ENCODE data around the gene RYR2. TPM values are rescaled to one million over a fixed set of nuclear protein-coding genes. Genes with fewer than 3 reads are reported as not detected.
A peak's percentile ranks its signal among the peaks of the same experiment; 100 is the strongest.

RYR2 gene
- total and polyA plus RNA-seq, 4 donors = 0.43 to 11.6 (median 2.0) TPM

DNA sequence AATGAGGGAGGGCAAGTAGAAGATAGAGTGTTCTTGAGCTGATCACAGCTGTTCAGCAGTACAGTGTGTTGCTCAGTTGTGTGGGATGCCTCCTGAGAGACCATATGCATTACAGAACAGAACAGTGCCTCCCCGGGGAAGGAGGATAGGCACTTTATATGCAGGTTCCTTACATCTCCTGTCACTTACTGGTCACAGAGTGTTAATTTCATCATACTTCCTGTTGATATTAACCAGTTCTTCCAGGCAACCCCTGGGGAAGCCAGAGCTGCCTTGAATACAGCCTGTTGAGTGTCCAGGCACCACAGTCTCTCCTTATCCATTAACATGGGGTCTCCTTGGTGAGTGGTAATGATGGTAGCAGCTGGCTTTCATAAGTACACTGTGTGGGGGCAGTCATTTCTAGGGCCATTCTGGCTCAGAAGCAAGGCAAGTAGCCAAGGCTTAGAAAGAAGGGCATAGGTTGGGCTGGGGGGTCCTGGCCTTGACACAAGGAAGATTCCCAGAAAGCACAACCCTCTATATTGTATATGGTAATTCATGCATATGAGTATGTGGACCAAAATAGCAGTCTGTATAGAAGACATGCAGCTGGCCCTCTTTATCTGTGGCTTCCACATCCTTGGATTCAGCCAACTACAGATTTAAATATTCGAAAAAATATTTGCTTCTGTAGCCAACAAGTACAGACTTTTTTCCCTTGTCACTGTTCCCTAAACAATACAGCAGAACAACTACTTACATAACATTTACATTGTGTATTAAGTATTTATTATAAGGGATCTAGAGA lies 706.4 kb downstream of the RYR2 start:
- no peak overlapping the region for H3K4me3 ChIP-seq
- H3K27me3 ChIP-seq (ENCODE audit: control insufficient read depth in 3 of 3, insufficient read depth in 3 of 3, low read length in 2 of 3) = no peaks in the 10 kb centered on the region
- ATAC-seq (ENCODE audit: insufficient read depth, low FRiP score) (no peak), DNase-seq (peak; percentile 96 to 99 (median 99))
- WGBS, 2 donors = 54 to 69% methylated on average over 2 of the region's 2 CpGs
- peaks cover 0 to 23% (median 2%) of the 10 kb centered on the region in 5 donors for H3K4me1 ChIP-seq (ENCODE audit: control insufficient read depth in 5 of 5, insufficient read depth in 5 of 5, low read length in 5 of 5)
- no peak overlapping the region for H3K9ac ChIP-seq (ENCODE audit: insufficient read depth in 1 of 2, low read length in 2 of 2)
- no peaks in the 10 kb centered on the region for H3K36me3 ChIP-seq (ENCODE audit: control insufficient read depth in 4 of 4, insufficient read depth in 4 of 4, low read length in 4 of 4)
- TF ChIP-seq, protein P1, sequence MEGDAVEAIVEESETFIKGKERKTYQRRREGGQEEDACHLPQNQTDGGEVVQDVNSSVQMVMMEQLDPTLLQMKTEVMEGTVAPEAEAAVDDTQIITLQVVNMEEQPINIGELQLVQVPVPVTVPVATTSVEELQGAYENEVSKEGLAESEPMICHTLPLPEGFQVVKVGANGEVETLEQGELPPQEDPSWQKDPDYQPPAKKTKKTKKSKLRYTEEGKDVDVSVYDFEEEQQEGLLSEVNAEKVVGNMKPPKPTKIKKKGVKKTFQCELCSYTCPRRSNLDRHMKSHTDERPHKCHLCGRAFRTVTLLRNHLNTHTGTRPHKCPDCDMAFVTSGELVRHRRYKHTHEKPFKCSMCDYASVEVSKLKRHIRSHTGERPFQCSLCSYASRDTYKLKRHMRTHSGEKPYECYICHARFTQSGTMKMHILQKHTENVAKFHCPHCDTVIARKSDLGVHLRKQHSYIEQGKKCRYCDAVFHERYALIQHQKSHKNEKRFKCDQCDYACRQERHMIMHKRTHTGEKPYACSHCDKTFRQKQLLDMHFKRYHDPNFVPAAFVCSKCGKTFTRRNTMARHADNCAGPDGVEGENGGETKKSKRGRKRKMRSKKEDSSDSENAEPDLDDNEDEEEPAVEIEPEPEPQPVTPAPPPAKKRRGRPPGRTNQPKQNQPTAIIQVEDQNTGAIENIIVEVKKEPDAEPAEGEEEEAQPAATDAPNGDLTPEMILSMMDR (IDR thresholded peaks at IDR 0.05; ENCODE audit: control extremely low read depth, extremely low read depth) = no peak
- H3K27ac ChIP-seq (ENCODE audit: low read depth in 1 of 2, low read length in 1 of 2) = no peak overlapping the region
- H3K9me3 ChIP-seq (ENCODE audit: control insufficient read depth in 4 of 4, insufficient read depth in 3 of 4, low read length in 3 of 4) = no peaks in the 10 kb centered on the region

GRCh38 chr1:237749122-237749521 lies 707.1 kb downstream of the RYR2 start:
- H3K9ac ChIP-seq (ENCODE audit: insufficient read depth in 1 of 2, low read length in 2 of 2) = no peak overlapping the region
- no peaks in the 10 kb centered on the region for H3K27me3 ChIP-seq (ENCODE audit: control insufficient read depth in 3 of 3, insufficient read depth in 3 of 3, low read length in 2 of 3)
- TF ChIP-seq, protein P1 (IDR thresholded peaks at IDR 0.05; ENCODE audit: control extremely low read depth, extremely low read depth) = no peak
- DNase-seq (no peak), ATAC-seq (ENCODE audit: insufficient read depth, low FRiP score) (no peak)
- H3K9me3 ChIP-seq (ENCODE audit: control insufficient read depth in 4 of 4, insufficient read depth in 3 of 4, low read length in 3 of 4) = no peaks in the 10 kb centered on the region
- 81 to 86% methylated on average over 1 of the region's 1 CpG for WGBS, 2 donors
- peak overlapping the region in 1 of 2 donors; percentile 53 for H3K27ac ChIP-seq (ENCODE audit: low read depth in 1 of 2, low read length in 1 of 2)
- no peaks in the 10 kb centered on the region for H3K36me3 ChIP-seq (ENCODE audit: control insufficient read depth in 4 of 4, insufficient read depth in 4 of 4, low read length in 4 of 4)
- peaks cover 0 to 19% (median 3%) of the 10 kb centered on the region in 5 donors for H3K4me1 ChIP-seq (ENCODE audit: control insufficient read depth in 5 of 5, insufficient read depth in 5 of 5, low read length in 5 of 5)
- no peak overlapping the region for H3K4me3 ChIP-seq

GRCh38 chr1:237751090-237751489 lies 709.1 kb downstream of the RYR2 start:
- TF ChIP-seq, protein P1 (IDR thresholded peaks at IDR 0.05; ENCODE audit: control extremely low read depth, extremely low read depth) = no peak
- 85 to 90% methylated on average over 2 of the region's 2 CpGs for WGBS, 2 donors
- no peaks in the 10 kb centered on the region for H3K9me3 ChIP-seq (ENCODE audit: control insufficient read depth in 4 of 4, insufficient read depth in 3 of 4, low read length in 3 of 4)

More at GRCh38 chr1:237751090-237751489, 709.1 kb downstream of the RYR2 start:
- ATAC-seq (ENCODE audit: insufficient read depth, low FRiP score) (no peak), DNase-seq (no peak)
- H3K27ac ChIP-seq (ENCODE audit: low read depth in 1 of 2, low read length in 1 of 2) = no peak overlapping the region
- H3K4me3 ChIP-seq = no peak overlapping the region
- H3K27me3 ChIP-seq (ENCODE audit: control insufficient read depth in 3 of 3, insufficient read depth in 3 of 3, low read length in 2 of 3) = no peaks in the 10 kb centered on the region
- peaks cover 0 to 3% (median 0%) of the 10 kb centered on the region in 4 donors for H3K36me3 ChIP-seq (ENCODE audit: control insufficient read depth in 4 of 4, insufficient read depth in 4 of 4, low read length in 4 of 4)
- no peak overlapping the region for H3K9ac ChIP-seq (ENCODE audit: insufficient read depth in 1 of 2, low read length in 2 of 2)
- H3K4me1 ChIP-seq (ENCODE audit: control insufficient read depth in 5 of 5, insufficient read depth in 5 of 5, low read length in 5 of 5) = peaks cover 0 to 22% (median 9%) of the 10 kb centered on the region in 5 donors
